Measurements from ENCODE around the gene DTX3. TPM values are rescaled to one million over a fixed set of nuclear protein-coding genes. Genes with fewer than 3 reads are reported as not detected.

DTX3 gene
- total RNA-seq, 1 experiment from 2014 or later, result 57.0 TPM

DNA sequence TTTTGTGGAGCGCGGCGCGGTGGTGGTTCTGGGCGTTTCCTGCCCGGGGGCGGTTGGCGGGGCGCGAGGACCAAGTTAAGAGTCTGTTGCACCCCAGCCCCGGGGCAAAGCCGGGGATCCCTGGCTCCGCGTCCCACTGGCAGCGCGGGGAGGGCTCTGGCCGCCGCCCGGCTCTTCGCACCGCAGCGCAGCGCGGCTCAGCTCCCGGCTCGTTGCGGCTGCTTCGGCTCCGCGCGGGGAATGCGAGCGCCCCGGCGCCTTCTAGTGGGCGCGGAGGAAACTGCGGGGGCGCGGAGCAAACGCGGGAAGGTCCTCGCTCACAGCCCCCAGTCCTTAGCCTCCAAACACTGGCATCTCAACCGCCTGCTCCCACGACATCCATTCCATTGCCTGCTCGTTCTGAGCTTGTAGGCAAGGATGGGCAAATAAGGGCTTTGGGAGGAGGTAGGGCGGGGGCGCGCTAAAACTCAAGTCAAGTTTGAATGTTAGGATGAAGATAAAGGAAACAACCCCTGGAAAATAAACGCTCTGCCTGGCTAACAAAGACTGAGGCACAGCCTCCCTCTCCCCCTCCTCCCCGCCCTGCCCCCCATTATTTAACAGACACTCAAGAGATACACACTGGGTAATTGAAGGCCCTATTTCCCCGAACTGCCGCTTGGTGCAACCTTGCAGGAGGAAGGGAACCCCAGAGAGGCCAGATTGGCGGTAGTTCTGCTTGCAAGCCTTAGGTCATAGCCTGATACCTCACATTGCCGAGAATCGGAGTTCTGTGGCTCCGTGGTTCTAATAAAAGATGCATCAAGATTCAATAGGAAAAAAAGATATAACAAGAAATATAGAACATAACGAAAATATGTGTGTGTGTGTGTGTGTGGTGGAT is 28.6 kb downstream of the DTX3 start, which contains the start of gene B4GALNT1:
TSS of gene B4GALNT1 (minus strand) at position 244 of the 883 bp plus-strand sequence. CDS start 1,069 bp downstream, outside the sequence.
- ATAC-seq (peak; percentile 85), DNase-seq (ENCODE audit: low spot score) (peak; percentile 77)
- no peaks in the 10 kb centered on the region for H3K9me3 Mint-ChIP-seq
- peaks cover 76% of the 10 kb centered on the region for H3K27me3 Mint-ChIP-seq (ENCODE audit: low read depth)
- ChIA-PET CTCF (interaction anchor here (0.5 to 4.0 kb wide), 28 partner anchors 8 to 1542 kb away, joined by 3 to 36 read pairs (median 5); partner anchors contain the start of genes ARHGEF25, CYP27B1, DTX3 and OS9), POLR2A (interaction anchor here (1.0 to 1.2 kb wide), 2 partner anchors 13 to 30 kb away, joined by 3 read pairs; no protein-coding TSS in a partner anchor)
- no peaks in the 10 kb centered on the region for H3K36me3 Mint-ChIP-seq
- H3K4me1 Mint-ChIP-seq, result peaks cover 12% of the 10 kb centered on the region
- H3K27ac Mint-ChIP-seq, result no peak within 1 kb of the TSS
- peak within 1 kb of the TSS; percentile 74 for H3K4me3 Mint-ChIP-seq
- no peak for TF ChIP-seq TP53 (CRISPR knock-in tag; IDR thresholded peaks at IDR 0.05)
- TF ChIP-seq GRHL2 (CRISPR knock-in tag; IDR thresholded peaks at IDR 0.05; ENCODE audit: insufficient replicate concordance, severe bottlenecking), result no peak
- TF ChIP-seq, protein P1, sequence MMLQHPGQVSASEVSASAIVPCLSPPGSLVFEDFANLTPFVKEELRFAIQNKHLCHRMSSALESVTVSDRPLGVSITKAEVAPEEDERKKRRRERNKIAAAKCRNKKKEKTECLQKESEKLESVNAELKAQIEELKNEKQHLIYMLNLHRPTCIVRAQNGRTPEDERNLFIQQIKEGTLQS (CRISPR knock-in tag; conservative IDR thresholded peaks at IDR 0.05), result no peak
- no peak for TF ChIP-seq ZNF423 (CRISPR knock-in tag; IDR thresholded peaks at IDR 0.05)
- peak; percentile 69 for TF ChIP-seq ESRRA (CRISPR knock-in tag; IDR thresholded peaks at IDR 0.05; ENCODE audit: borderline replicate concordance)
- no peak for TF ChIP-seq MXD4 (CRISPR knock-in tag; IDR thresholded peaks at IDR 0.05; ENCODE audit: borderline replicate concordance)
- no peak for TF ChIP-seq RORB (CRISPR knock-in tag; IDR thresholded peaks at IDR 0.05)
- TF ChIP-seq, protein P2, sequence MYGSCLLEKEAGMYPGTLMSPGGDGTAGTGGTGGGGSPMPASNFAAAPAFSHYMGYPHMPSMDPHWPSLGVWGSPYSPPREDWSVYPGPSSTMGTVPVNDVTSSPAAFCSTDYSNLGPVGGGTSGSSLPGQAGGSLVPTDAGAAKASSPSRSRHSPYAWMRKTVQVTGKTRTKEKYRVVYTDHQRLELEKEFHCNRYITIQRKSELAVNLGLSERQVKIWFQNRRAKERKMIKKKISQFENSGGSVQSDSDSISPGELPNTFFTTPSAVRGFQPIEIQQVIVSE (CRISPR knock-in tag; IDR thresholded peaks at IDR 0.05; ENCODE audit: borderline replicate concordance), result no peak
- no peak for TF ChIP-seq CBFB (CRISPR knock-in tag; IDR thresholded peaks at IDR 0.05; ENCODE audit: low read depth)
- TF ChIP-seq, protein P3, sequence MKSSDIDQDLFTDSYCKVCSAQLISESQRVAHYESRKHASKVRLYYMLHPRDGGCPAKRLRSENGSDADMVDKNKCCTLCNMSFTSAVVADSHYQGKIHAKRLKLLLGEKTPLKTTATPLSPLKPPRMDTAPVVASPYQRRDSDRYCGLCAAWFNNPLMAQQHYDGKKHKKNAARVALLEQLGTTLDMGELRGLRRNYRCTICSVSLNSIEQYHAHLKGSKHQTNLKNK (CRISPR knock-in tag; IDR thresholded peaks at IDR 0.05), result no peak
- peak; percentile 87 for TF ChIP-seq ETV6 (CRISPR knock-in tag; IDR thresholded peaks at IDR 0.05)
- TF ChIP-seq ZNF671 (CRISPR knock-in tag; IDR thresholded peaks at IDR 0.05), result no peak
- TF ChIP-seq CREM (CRISPR knock-in tag; IDR thresholded peaks at IDR 0.05), result no peak
- TF ChIP-seq CREB1 (CRISPR knock-in tag; IDR thresholded peaks at IDR 0.05), result no peak
- no peak for TF ChIP-seq ZNF263 (CRISPR knock-in tag; IDR thresholded peaks at IDR 0.05; ENCODE audit: low read depth)
- peak; percentile 58; the same call in 1 of the 2 replicates for TF ChIP-seq PRDM15 (CRISPR knock-in tag; IDR thresholded peaks at IDR 0.05)
- peak; percentile 87; the same call in 1 of the 2 replicates for TF ChIP-seq FOXP1 (CRISPR knock-in tag; IDR thresholded peaks at IDR 0.05; ENCODE audit: borderline replicate concordance)
- TF ChIP-seq ZNF317 (CRISPR knock-in tag; IDR thresholded peaks at IDR 0.05; ENCODE audit: borderline replicate concordance, low read depth), result no peak
- TF ChIP-seq, protein P4, sequence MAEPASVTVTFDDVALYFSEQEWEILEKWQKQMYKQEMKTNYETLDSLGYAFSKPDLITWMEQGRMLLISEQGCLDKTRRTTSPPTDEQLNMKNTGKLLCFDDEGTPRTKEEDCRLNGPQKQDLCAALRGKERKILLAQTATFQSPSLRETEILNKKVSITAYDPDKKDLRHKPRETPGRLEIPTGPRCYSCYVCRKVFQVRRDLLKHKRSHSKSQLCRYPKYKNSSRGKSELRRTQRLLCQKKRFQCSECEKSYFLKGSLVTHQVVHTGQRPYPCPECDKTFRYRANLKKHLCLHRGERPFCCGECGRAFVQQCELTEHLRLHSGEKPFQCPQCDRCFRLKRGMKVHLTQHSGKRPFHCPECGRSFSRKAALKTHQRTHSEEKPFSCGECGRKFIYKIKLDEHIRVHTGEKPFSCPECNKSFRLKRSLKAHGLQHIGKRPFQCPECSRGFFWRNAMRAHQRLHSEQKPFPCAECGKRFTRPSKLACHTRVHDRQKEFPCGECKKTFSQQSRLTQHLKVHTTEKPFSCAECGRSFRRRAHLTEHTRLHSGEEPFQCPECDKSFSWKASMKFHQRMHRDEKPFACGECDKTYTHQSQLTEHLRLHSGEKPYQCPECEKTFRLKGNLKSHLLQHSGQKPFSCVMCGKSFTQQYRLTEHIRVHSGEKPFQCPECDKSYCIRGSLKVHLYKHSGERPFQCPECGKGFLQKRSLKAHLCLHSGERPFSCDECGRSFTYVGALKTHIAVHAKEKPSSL (CRISPR knock-in tag; conservative IDR thresholded peaks at IDR 0.05), result no peak
- TF ChIP-seq, protein P5, sequence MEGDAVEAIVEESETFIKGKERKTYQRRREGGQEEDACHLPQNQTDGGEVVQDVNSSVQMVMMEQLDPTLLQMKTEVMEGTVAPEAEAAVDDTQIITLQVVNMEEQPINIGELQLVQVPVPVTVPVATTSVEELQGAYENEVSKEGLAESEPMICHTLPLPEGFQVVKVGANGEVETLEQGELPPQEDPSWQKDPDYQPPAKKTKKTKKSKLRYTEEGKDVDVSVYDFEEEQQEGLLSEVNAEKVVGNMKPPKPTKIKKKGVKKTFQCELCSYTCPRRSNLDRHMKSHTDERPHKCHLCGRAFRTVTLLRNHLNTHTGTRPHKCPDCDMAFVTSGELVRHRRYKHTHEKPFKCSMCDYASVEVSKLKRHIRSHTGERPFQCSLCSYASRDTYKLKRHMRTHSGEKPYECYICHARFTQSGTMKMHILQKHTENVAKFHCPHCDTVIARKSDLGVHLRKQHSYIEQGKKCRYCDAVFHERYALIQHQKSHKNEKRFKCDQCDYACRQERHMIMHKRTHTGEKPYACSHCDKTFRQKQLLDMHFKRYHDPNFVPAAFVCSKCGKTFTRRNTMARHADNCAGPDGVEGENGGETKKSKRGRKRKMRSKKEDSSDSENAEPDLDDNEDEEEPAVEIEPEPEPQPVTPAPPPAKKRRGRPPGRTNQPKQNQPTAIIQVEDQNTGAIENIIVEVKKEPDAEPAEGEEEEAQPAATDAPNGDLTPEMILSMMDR (IDR thresholded peaks at IDR 0.05), result peak; percentile 73
- no peak for TF ChIP-seq TCF7 (CRISPR knock-in tag; IDR thresholded peaks at IDR 0.05; ENCODE audit: low read depth)
- no peak for TF ChIP-seq SMAD3 (CRISPR knock-in tag; IDR thresholded peaks at IDR 0.05; ENCODE audit: borderline replicate concordance)
- TF ChIP-seq, protein P6, sequence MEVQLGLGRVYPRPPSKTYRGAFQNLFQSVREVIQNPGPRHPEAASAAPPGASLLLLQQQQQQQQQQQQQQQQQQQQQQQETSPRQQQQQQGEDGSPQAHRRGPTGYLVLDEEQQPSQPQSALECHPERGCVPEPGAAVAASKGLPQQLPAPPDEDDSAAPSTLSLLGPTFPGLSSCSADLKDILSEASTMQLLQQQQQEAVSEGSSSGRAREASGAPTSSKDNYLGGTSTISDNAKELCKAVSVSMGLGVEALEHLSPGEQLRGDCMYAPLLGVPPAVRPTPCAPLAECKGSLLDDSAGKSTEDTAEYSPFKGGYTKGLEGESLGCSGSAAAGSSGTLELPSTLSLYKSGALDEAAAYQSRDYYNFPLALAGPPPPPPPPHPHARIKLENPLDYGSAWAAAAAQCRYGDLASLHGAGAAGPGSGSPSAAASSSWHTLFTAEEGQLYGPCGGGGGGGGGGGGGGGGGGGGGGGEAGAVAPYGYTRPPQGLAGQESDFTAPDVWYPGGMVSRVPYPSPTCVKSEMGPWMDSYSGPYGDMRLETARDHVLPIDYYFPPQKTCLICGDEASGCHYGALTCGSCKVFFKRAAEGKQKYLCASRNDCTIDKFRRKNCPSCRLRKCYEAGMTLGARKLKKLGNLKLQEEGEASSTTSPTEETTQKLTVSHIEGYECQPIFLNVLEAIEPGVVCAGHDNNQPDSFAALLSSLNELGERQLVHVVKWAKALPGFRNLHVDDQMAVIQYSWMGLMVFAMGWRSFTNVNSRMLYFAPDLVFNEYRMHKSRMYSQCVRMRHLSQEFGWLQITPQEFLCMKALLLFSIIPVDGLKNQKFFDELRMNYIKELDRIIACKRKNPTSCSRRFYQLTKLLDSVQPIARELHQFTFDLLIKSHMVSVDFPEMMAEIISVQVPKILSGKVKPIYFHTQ (CRISPR knock-in tag; IDR thresholded peaks at IDR 0.05), result no peak
